GM13976 (cell line): Measurements from ENCODE around the gene PPP1R2.

Experiments
- DNase-seq: peaks from one replicate; pipeline ENCODE4 v3.0.0; 2012; ENCODE audit warnings: low spot score
- CTCF ChIP-seq: IDR thresholded peaks from 2 replicates; pipeline ENCODE4 v1.5.1; 2012; ENCODE audit warnings: borderline replicate concordance, mild to moderate bottlenecking; ENCODE audit not compliant: insufficient read depth; ENCODE audit errors: extremely low read depth, missing control alignments, control extremely low read depth
- in situ Hi-C: fragments of 300-500 bp; cut with MboI; formaldehyde crosslinking; loops from one replicate; pipeline ENCODE4 v1.12.0; 2022; ENCODE audit warnings: low sequenced_read_pairs, mixed read lengths, inconsistent platforms; ENCODE audit not compliant: unreplicated experiment

Gene PPP1R2

GRCh38 chr3:195583831-195584542 lies 40.9 kb upstream of the PPP1R2 start, which contains the start of gene APOD:
Gene APOD (minus strand): TSS chr3:195583940. CDS start chr3:195579461, 4,479 bp downstream.
- no peak for TF ChIP-seq CTCF
- no peak for DNase-seq
- in situ Hi-C loops, result no loop called here

- no peak for TF ChIP-seq CTCF
- in situ Hi-C loops, result no loop called here
- no peak for DNase-seq
These were observed 39.8 kb upstream of the PPP1R2 start for GRCh38 chr3:195582947-195583346.

GRCh38 chr3:195580744-195581443 lies 37.8 kb upstream of the PPP1R2 start:
- no peak for DNase-seq
- TF ChIP-seq CTCF, result no peak
- in situ Hi-C loops, result no loop called here

GRCh38 chr3:195579281-195579680 lies 36.2 kb upstream of the PPP1R2 start:
- in situ Hi-C loops, result no loop called here
- TF ChIP-seq CTCF, result no peak
- DNase-seq, result no peak

- no peak for TF ChIP-seq CTCF
- no peak for DNase-seq
- in situ Hi-C loops, result no loop called here
These were observed 35.4 kb upstream of the PPP1R2 start for GRCh38 chr3:195578565-195578964.

- no peak for DNase-seq
- in situ Hi-C loops, result no loop called here
- no peak for TF ChIP-seq CTCF
These were observed 34.6 kb upstream of the PPP1R2 start for GRCh38 chr3:195577645-195578177.
